Endodermal cell (in vitro differentiated cells): ENCODE data around the gene MGAT3. TPM values are rescaled to one million over a fixed set of nuclear protein-coding genes. Genes with fewer than 3 reads are reported as not detected.

Source experiments
- DNase-seq: peaks from one replicate; pipeline ENCODE4 v3.0.0-alpha.2; 2017
- H3K27ac ChIP-seq: 2 replicates; pipeline ENCODE4 v1.5.1; 2013; ENCODE audit warnings: mild to moderate bottlenecking, low read depth, low read length, moderate library complexity
- H3K27me3 ChIP-seq: 2 replicates; pipeline ENCODE4 v1.6.1; 2013; ENCODE audit warnings: mild to moderate bottlenecking, low read length, moderate library complexity; ENCODE audit not compliant: insufficient read depth, control insufficient read depth, poor library complexity, severe bottlenecking
- H3K36me3 ChIP-seq: 2 replicates; pipeline ENCODE4 v1.7.0; 2013; ENCODE audit warnings: mild to moderate bottlenecking, low read length, moderate library complexity; ENCODE audit not compliant: control insufficient read depth, insufficient read depth
- H3K4me1 ChIP-seq: one replicate; pipeline ENCODE4 v1.7.0; 2013; ENCODE audit warnings: low read length; ENCODE audit not compliant: control insufficient read depth, insufficient read depth
- H3K4me3 ChIP-seq: 2 replicates; pipeline ENCODE4 v1.5.1; 2013; ENCODE audit warnings: mild to moderate bottlenecking, low read length, moderate library complexity
- H3K9ac ChIP-seq: 2 replicates; pipeline ENCODE4 v1.6.1; 2013; ENCODE audit warnings: mild to moderate bottlenecking, low read length, moderate library complexity; ENCODE audit not compliant: poor library complexity, severe bottlenecking; ENCODE audit errors: extremely low read depth
- H3K9me3 ChIP-seq: 2 replicates; pipeline ENCODE4 v1.6.1; 2013; ENCODE audit warnings: mild to moderate bottlenecking, low read length, moderate library complexity; ENCODE audit not compliant: control insufficient read depth
- H3K27ac Mint-ChIP-seq: 2 replicates; pipeline ENCODE4 v1.8.0; 2020; ENCODE audit warnings: mixed read lengths
- H3K27me3 Mint-ChIP-seq: 2 replicates; pipeline ENCODE4 v1.8.0; 2021; ENCODE audit warnings: mild to moderate bottlenecking, mixed read lengths; ENCODE audit not compliant: insufficient read depth
- H3K36me3 Mint-ChIP-seq: 2 replicates; pipeline ENCODE4 v1.8.0; 2020; ENCODE audit warnings: low read depth, mixed read lengths
- H3K4me1 Mint-ChIP-seq: 2 replicates; pipeline ENCODE4 v1.8.0; 2020; ENCODE audit warnings: mixed read lengths
- H3K4me3 Mint-ChIP-seq: 2 replicates; pipeline ENCODE4 v1.8.0; 2020; ENCODE audit warnings: mild to moderate bottlenecking, moderate library complexity, mixed read lengths
- H3K9me3 Mint-ChIP-seq: 2 replicates; pipeline ENCODE4 v1.8.0; 2020; ENCODE audit warnings: mild to moderate bottlenecking, mixed read lengths
- CTCF ChIP-seq: fragments of 200-600 bp; sonication (generic); conservative IDR thresholded peaks from 2 replicates; pipeline ENCODE4 v1.5.0; 2021; ENCODE audit warnings: antibody characterized with exemption, mild to moderate bottlenecking
- WGBS, 2 experiments: methylation state at CpG; one replicate each; pipeline versions ENCODE4 v1.1.5 to v1.1.7; 2013; ENCODE audit warnings: missing lambda C conversion rate in 2 of 2, mixed read lengths in 1 of 2; ENCODE audit not compliant: insufficient coverage in 1 of 2, insufficient read length in 1 of 2; 5-methylcytosine and 5-hydroxymethylcytosine counted together
- total RNA-seq, 2 donors: library from RNA; stranded (reverse); fragmentation: NEBNext Ultra II Directional in 1 of 2; extraction: Animal tissue kit (Norgen Biotek cat#: 25700) in 1 of 2; gene quantifications; 2 replicates in 1 of 2; 3 replicates in 1 of 2; pipeline ENCODE4 v1.2.1, GENCODE V29; 2021

The MGAT3 gene
- total RNA-seq, 2 donors from 2014 or later = 9.0 to 16.7 TPM

DNA sequence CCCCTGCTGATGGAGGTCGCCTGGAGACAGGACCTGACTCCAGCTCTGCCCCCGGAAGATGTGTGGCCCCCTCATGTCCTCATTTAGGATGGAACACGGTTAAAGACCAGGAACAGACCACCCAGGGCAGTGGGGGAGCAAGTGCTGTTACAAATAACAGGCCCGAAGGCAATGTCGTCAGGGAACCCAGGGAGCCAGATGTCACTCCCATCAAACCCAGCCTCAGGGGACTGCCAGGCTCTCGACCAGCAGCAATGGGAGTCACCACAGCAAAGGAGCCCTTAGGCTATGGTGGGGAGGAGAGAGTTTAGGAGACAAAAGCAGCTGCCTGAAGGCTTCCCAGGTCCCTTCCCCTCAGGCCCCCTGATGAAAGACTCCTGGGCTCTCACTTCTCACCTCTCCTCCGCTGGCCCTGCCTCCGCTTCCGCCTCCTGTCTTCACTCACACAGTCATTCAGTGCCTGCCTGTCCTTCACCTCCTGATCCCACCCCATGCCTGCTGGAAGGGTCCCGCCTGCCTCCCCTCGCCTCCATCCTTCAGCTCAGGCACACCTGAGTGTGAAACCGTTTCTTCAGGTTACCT, 71.4 kb downstream of the MGAT3 start:
- peaks cover 50% of the 10 kb centered on the region for H3K36me3 Mint-ChIP-seq
- H3K4me3 ChIP-seq = no peak overlapping the region
- H3K4me1 ChIP-seq = peaks cover 13% of the 10 kb centered on the region
- peak; percentile 63 for DNase-seq
- H3K4me1 Mint-ChIP-seq = peaks cover 40% of the 10 kb centered on the region
- H3K27me3 Mint-ChIP-seq = no peaks in the 10 kb centered on the region
- peak overlapping the region; percentile 56 for H3K27ac ChIP-seq
- no peaks in the 10 kb centered on the region for H3K27me3 ChIP-seq
- H3K27ac Mint-ChIP-seq = peak overlapping the region; percentile 44
- 83 to 97% methylated on average over 8 to 12 of the region's 12 CpGs for WGBS, 2 experiments
- peaks cover 50% of the 10 kb centered on the region for H3K36me3 ChIP-seq
- H3K4me3 Mint-ChIP-seq = no peak overlapping the region
- TF ChIP-seq CTCF = no peak
- no peaks in the 10 kb centered on the region for H3K9me3 ChIP-seq
- no peak overlapping the region for H3K9ac ChIP-seq
- H3K9me3 Mint-ChIP-seq = no peaks in the 10 kb centered on the region

- no peaks in the 10 kb centered on the region for H3K27me3 ChIP-seq
- WGBS, 2 experiments = 46 to 50% methylated on average over 25 to 32 of the region's 32 CpGs
- H3K27ac Mint-ChIP-seq = peak overlapping the region; percentile 55
- H3K9me3 ChIP-seq = no peaks in the 10 kb centered on the region
- H3K9ac ChIP-seq = no peak overlapping the region
- no peaks in the 10 kb centered on the region for H3K9me3 Mint-ChIP-seq
- DNase-seq = peak; percentile 98
- H3K36me3 ChIP-seq = peaks cover 46% of the 10 kb centered on the region
- peaks cover 13% of the 10 kb centered on the region for H3K4me1 ChIP-seq
- H3K27me3 Mint-ChIP-seq = no peaks in the 10 kb centered on the region
- H3K27ac ChIP-seq = peak overlapping the region; percentile 30
- H3K4me1 Mint-ChIP-seq = peaks cover 41% of the 10 kb centered on the region
- H3K4me3 ChIP-seq = no peak overlapping the region
- peaks cover 46% of the 10 kb centered on the region for H3K36me3 Mint-ChIP-seq
- no peak overlapping the region for H3K4me3 Mint-ChIP-seq
- peak; percentile 97 for TF ChIP-seq CTCF
Observed at GRCh38 chr22:39528681-39529486, 72.1 kb downstream of the MGAT3 start.

GRCh38 chr22:39529487-39529851, 72.7 kb downstream of the MGAT3 start:
- H3K36me3 Mint-ChIP-seq = peaks cover 41% of the 10 kb centered on the region
- Histone ChIP-seq H3K9ac (no peak overlapping the region), H3K9me3 (no peaks in the 10 kb centered on the region), H3K4me1 (peaks cover 19% of the 10 kb centered on the region), H3K4me3 (no peak overlapping the region), H3K27me3 (no peaks in the 10 kb centered on the region), H3K36me3 (peaks cover 40% of the 10 kb centered on the region), H3K27ac (no peak overlapping the region)
- H3K27me3 Mint-ChIP-seq = no peaks in the 10 kb centered on the region
- DNase-seq = no peak
- 71 to 78% methylated on average over 15 to 17 of the region's 17 CpGs for whole genome bisulfite sequencing, 2 experiments
- H3K4me1 Mint-ChIP-seq = peaks cover 47% of the 10 kb centered on the region
- H3K9me3 Mint-ChIP-seq = no peaks in the 10 kb centered on the region
- H3K27ac Mint-ChIP-seq = peak overlapping the region; percentile 55
- H3K4me3 Mint-ChIP-seq = no peak overlapping the region
- peak; percentile 4 for TF ChIP-seq CTCF
